SU-DHL-6 (cell line): ENCODE results near the gene COX4I1.

Source experiments
- H2AFZ ChIP-seq: fragments of 200-600 bp; sonication (generic); 2 replicates; pipeline ENCODE4 v1.6.1; 2014; ENCODE audit warnings: low read depth, mild to moderate bottlenecking, moderate library complexity, mixed read lengths, antibody characterized with exemption, low read length; ENCODE audit not compliant: severe bottlenecking
- H3F3A ChIP-seq: fragments of 200-600 bp; shearing (Covaris generic); 2 replicates; pipeline ENCODE4 v1.6.0; 2016; ENCODE audit warnings: antibody characterized with exemption, mild to moderate bottlenecking; ENCODE audit not compliant: insufficient read depth
- H3K27ac ChIP-seq: fragments of 200-600 bp; sonication (generic); 2 replicates; pipeline ENCODE4 v1.5.1; 2016; ENCODE audit warnings: low read depth, mild to moderate bottlenecking, low read length, moderate library complexity, mixed read lengths
- H3K27me3 ChIP-seq: fragments of 200-600 bp; sonication (generic), shearing (Covaris generic); 2 replicates; pipeline ENCODE4 v1.6.0; 2014; ENCODE audit warnings: mild to moderate bottlenecking, low read length
- H3K36me3 ChIP-seq: fragments of 200-600 bp; sonication (generic); 2 replicates; pipeline ENCODE4 v1.6.1; 2014; ENCODE audit warnings: mild to moderate bottlenecking, low read length, mixed read lengths
- H3K4me2 ChIP-seq: fragments of 300-600, 200-600 bp; shearing (Covaris generic), sonication (generic); 2 replicates; pipeline ENCODE4 v1.6.0; 2014; ENCODE audit warnings: low read length, low read depth, mild to moderate bottlenecking; ENCODE audit not compliant: poor library complexity, severe bottlenecking
- H3K4me3 ChIP-seq: fragments of 200-600 bp; sonication (generic); 2 replicates; pipeline ENCODE4 v1.5.1; 2014; ENCODE audit warnings: antibody characterized with exemption, low read length, mild to moderate bottlenecking, mixed read lengths; ENCODE audit not compliant: insufficient read depth, poor library complexity, severe bottlenecking
- H3K79me2 ChIP-seq: fragments of 200-600 bp; sonication (generic); 2 replicates; pipeline ENCODE4 v1.6.1; 2014; ENCODE audit warnings: mild to moderate bottlenecking, low read length, moderate library complexity; ENCODE audit not compliant: insufficient read depth
- H3K9ac ChIP-seq: fragments of 200-600 bp; sonication (generic); 2 replicates; pipeline ENCODE4 v1.7.0; 2014; ENCODE audit warnings: mild to moderate bottlenecking, low read length
- H3K9me2 ChIP-seq: fragments of 200-600 bp; sonication (generic); replicated peaks from 2 replicates; pipeline ENCODE4 v1.6.1; 2014; ENCODE audit warnings: low read length; ENCODE audit not compliant: insufficient read depth
- H3K9me3 ChIP-seq: fragments of 200-600 bp; sonication (generic); 2 replicates; pipeline ENCODE4 v1.6.1; 2014; ENCODE audit warnings: low read length, mixed read lengths; ENCODE audit not compliant: insufficient read depth
- H4K20me1 ChIP-seq: fragments of 200-600 bp; sonication (generic); 2 replicates; pipeline ENCODE4 v1.6.1; 2014; ENCODE audit warnings: low read depth, mild to moderate bottlenecking, antibody characterized with exemption, low read length, moderate library complexity, mixed read lengths
- EZH2phosphoT487 ChIP-seq: fragments of 200-600 bp; sonication (generic), shearing (Covaris generic); conservative IDR thresholded peaks from 2 replicates; pipeline ENCODE4 v1.6.1; 2018; ENCODE audit warnings: mild to moderate bottlenecking, antibody characterized with exemption, low read length, moderate library complexity, mixed read lengths
- TF ChIP-seq, protein P1 (sequence below): fragments of 200-600 bp; sonication (generic); IDR thresholded peaks from one replicate; pipeline ENCODE4 v1.5.1; 2017; ENCODE audit warnings: antibody characterized with exemption, mild to moderate bottlenecking, low read length, moderate library complexity; ENCODE audit not compliant: insufficient read depth, poor library complexity, severe bottlenecking

Gene COX4I1

DNA sequence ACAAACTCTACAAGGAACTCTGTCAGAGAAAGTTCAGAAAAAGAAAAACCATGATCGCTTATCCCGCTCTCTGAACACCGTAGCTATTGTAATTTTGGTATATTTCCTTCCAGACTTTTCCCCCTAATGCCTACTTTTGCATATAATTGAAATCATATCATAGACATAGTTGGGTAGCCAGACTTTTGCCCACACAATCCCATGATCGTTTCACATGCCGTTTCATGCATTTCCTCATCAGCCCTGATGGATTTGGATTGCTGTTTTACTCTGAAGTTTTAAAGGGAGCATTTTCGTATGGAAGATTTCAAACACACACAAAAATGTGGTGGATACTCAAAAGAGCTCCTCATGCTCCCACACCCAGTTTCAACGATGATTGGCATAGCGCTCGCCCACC lies 31.3 kb downstream of the COX4I1 start:
- Histone ChIP-seq H3K9me3 (peaks cover 11% of the 10 kb centered on the region; the same call in 1 of the 2 replicates), H3K36me3 (no peaks in the 10 kb centered on the region), H3K9ac (no peak overlapping the region), H3K4me2 (no peak overlapping the region), H3K79me2 (no peaks in the 10 kb centered on the region), H3K4me3 (no peak overlapping the region), H3K27me3 (no peaks in the 10 kb centered on the region), H3F3A (0 out of 2 replicates have a peak, but pooled peaks cover 8% of the 10 kb centered on the region), H2AFZ (no peak overlapping the region), H3K9me2 (no peaks in the 10 kb centered on the region), H4K20me1 (no peaks in the 10 kb centered on the region), H3K27ac (no peak overlapping the region)
- no peak for TF ChIP-seq EZH2phosphoT487
- TF ChIP-seq, protein P1, sequence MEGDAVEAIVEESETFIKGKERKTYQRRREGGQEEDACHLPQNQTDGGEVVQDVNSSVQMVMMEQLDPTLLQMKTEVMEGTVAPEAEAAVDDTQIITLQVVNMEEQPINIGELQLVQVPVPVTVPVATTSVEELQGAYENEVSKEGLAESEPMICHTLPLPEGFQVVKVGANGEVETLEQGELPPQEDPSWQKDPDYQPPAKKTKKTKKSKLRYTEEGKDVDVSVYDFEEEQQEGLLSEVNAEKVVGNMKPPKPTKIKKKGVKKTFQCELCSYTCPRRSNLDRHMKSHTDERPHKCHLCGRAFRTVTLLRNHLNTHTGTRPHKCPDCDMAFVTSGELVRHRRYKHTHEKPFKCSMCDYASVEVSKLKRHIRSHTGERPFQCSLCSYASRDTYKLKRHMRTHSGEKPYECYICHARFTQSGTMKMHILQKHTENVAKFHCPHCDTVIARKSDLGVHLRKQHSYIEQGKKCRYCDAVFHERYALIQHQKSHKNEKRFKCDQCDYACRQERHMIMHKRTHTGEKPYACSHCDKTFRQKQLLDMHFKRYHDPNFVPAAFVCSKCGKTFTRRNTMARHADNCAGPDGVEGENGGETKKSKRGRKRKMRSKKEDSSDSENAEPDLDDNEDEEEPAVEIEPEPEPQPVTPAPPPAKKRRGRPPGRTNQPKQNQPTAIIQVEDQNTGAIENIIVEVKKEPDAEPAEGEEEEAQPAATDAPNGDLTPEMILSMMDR, result no peak

DNA sequence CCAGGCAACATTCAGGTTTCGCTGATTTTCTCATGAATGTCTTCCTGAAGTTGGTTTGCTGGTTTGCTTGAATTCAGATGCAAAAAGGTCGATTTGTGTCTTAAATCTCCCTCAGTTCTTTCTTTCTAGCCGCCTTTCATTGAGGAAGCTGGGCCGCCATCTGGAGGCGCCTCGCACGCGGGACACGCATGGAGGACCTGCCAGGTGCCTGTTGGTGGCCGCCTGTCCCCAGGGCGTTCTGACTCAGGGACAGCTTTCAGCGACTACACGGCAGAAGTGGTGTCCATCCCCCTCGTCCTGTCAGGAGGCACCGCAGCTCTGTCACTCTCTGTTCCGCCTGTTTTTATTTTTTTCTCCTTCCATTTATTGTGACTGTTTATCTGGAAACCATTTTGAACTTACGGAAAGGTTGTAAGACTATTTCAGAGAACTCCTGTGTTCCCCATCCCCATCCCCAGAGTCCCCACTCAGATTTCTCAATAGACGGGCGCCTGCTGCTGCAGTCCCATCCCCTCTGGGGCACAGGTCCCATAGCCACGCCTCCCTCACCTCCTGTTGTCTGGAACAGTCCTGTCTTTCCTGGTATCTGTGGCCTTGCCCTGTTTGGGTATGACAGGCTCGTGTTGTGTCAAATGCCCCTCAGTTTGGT lies 33.2 kb downstream of the COX4I1 start:
- H3K27me3 ChIP-seq, result no peaks in the 10 kb centered on the region
- H3F3A ChIP-seq, result 0 out of 2 replicates have a peak, but pooled peaks cover 8% of the 10 kb centered on the region
- H3K4me2 ChIP-seq, result peak overlapping the region; percentile 45
- no peaks in the 10 kb centered on the region for H3K36me3 ChIP-seq
- H3K9me3 ChIP-seq, result peaks cover 11% of the 10 kb centered on the region; the same call in 1 of the 2 replicates
- peak overlapping the region; percentile 3 for H2AFZ ChIP-seq
- H3K79me2 ChIP-seq, result no peaks in the 10 kb centered on the region
- H4K20me1 ChIP-seq, result no peaks in the 10 kb centered on the region
- no peak overlapping the region for H3K4me3 ChIP-seq
- H3K27ac ChIP-seq, result peak overlapping the region; percentile 19; the same call in 1 of the 2 replicates
- H3K9me2 ChIP-seq, result no peaks in the 10 kb centered on the region
- TF ChIP-seq, protein P1, result no peak
- H3K9ac ChIP-seq, result peak overlapping the region; percentile 14; the same call in 1 of the 2 replicates

DNA sequence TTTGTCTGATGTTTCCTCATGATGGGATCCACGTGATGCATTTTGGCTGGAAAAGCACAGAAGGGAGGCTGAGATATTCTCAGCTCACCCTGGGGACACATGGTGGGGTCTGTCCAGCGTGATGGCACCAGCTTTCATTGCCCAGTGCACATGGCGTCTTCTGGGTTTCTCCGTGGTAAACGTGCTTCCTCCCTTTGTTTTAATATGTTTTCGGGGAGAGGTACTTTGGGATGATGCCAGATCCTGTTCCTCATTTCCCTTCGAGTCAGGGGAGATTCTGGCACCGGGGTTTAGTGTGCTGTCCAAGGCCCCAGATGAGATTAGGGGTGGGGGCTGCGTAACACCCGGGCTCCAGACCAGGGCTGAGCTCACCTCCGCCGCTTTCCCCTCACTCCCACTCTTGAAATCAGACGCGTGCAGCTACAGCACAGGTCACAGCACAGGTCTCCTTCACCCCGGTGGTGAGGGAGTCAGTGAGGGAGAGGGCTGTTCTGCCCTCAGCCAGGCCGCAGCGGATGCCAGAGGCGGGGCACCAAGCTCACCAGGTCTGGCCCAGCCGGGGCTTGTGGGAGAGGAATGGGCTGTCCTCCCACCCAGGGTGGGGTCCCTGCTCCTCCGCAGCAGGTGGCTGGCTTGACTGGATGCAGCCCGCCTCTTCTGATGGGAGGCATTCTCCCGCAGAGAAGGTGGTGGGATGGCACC lies 33.9 kb downstream of the COX4I1 start:
- Histone ChIP-seq H3K36me3 (no peaks in the 10 kb centered on the region), H3K4me3 (no peak overlapping the region), H3K4me2 (peak overlapping the region; percentile 45), H3K27me3 (no peaks in the 10 kb centered on the region), H3F3A (0 out of 2 replicates have a peak, but pooled peaks cover 8% of the 10 kb centered on the region), H3K9me2 (no peaks in the 10 kb centered on the region), H3K9me3 (peaks cover 11% of the 10 kb centered on the region; the same call in 1 of the 2 replicates), H4K20me1 (no peaks in the 10 kb centered on the region), H2AFZ (no peak overlapping the region), H3K27ac (0 out of 2 replicates have a peak overlapping the region, but pooled peaks have one; percentile 19), H3K9ac (0 out of 2 replicates have a peak overlapping the region, but pooled peaks have one; percentile 4), H3K79me2 (no peaks in the 10 kb centered on the region)
- no peak for TF ChIP-seq EZH2phosphoT487
- TF ChIP-seq, protein P1, result no peak
